H1 (cell line): Measurements from ENCODE around the gene KLHL14. TPM values are rescaled to one million over a fixed set of nuclear protein-coding genes. Genes with fewer than 3 reads are reported as not detected.

Experiments used
- CTCF ChIA-PET: fragments of 300-600 bp; sonication (Branson Sonifier 250); formaldehyde crosslinking; loops from one replicate; lab custom pipeline; 2021; ENCODE audit not compliant: partially characterized antibody; lab: Charles Lee
- POLR2A ChIA-PET: fragments of 300-600 bp; sonication (Branson Sonifier 250); formaldehyde crosslinking; loops from one replicate; lab custom pipeline; 2021; ENCODE audit warnings: inconsistent platforms; ENCODE audit not compliant: partially characterized antibody; lab: Charles Lee
- DNase-seq, 2 experiments: peaks; one replicate each; pipeline versions ENCODE4 v3.0.0 to v3.0.0-alpha.2; 2010 to 2022; ENCODE audit warnings: low spot score in 2 of 2, low read depth in 1 of 2, mixed read lengths in 1 of 2
- FAIRE-seq: peaks from 2 replicates; lab custom pipeline; 2011; peaks lifted over from hg19 to GRCh38; lab: Jason Lieb, UNC
- H2AFZ ChIP-seq: 2 replicates; pipeline ENCODE4 v1.8.1; 2012; ENCODE audit warnings: low read length, inconsistent platforms
- H2AK5ac ChIP-seq: 2 replicates; pipeline ENCODE4 v1.6.1; 2013; ENCODE audit warnings: low read depth, low read length
- H2BK120ac ChIP-seq: replicated peaks from 2 replicates; pipeline ENCODE3; 2013; ENCODE audit warnings: low read depth, low read length, inconsistent platforms
- H2BK12ac ChIP-seq: 2 replicates; pipeline ENCODE4 v1.6.1; 2013; ENCODE audit warnings: low read depth, low read length
- H2BK15ac ChIP-seq: 2 replicates; pipeline ENCODE4 v1.6.1; 2013; ENCODE audit warnings: low read length
- H2BK20ac ChIP-seq: 2 replicates; pipeline ENCODE4 v1.6.1; 2013; ENCODE audit warnings: low read length
- H2BK5ac ChIP-seq: 2 replicates; pipeline ENCODE4 v1.6.1; 2013; ENCODE audit warnings: low read depth, low read length
- H3K14ac ChIP-seq: 2 replicates; pipeline ENCODE4 v1.6.1; 2013; ENCODE audit warnings: inconsistent platforms; ENCODE audit not compliant: insufficient read length
- H3K18ac ChIP-seq: 2 replicates; pipeline ENCODE4 v1.6.1; 2013; ENCODE audit warnings: low read length; ENCODE audit errors: extremely low read depth
- H3K23ac ChIP-seq: 2 replicates; pipeline ENCODE4 v1.6.1; 2013; ENCODE audit warnings: inconsistent platforms; ENCODE audit not compliant: insufficient read length
- H3K23me2 ChIP-seq: 2 replicates; pipeline ENCODE4 v1.6.1; 2013; ENCODE audit warnings: low read depth, low read length
- H3K27ac ChIP-seq: 2 replicates; pipeline ENCODE4 v1.6.1; 2011; ENCODE audit warnings: low read depth, low read length, inconsistent platforms
- H3K27me3 ChIP-seq, 4 experiments: replicated peaks in 1 of 4; 1 replicate in 1 of 4; 2 replicates in 3 of 4; pipeline versions ENCODE4 v1.6.1 to v1.8.1; 2011 to 2013; ENCODE audit warnings: low read length in 3 of 4, mild to moderate bottlenecking in 3 of 4, inconsistent platforms in 2 of 4, mixed read lengths in 2 of 4, moderate library complexity in 1 of 4; ENCODE audit not compliant: control insufficient read depth in 3 of 4, insufficient read depth in 3 of 4; ENCODE audit errors: extremely low read depth in 1 of 4
- H3K36me3 ChIP-seq, 4 experiments: 2 replicates each; pipeline versions ENCODE4 v1.6.1 to v1.8.1; 2011 to 2013; ENCODE audit warnings: mild to moderate bottlenecking in 4 of 4, low read length in 3 of 4, moderate library complexity in 2 of 4, control low read depth in 1 of 4, inconsistent platforms in 1 of 4; ENCODE audit not compliant: insufficient read depth in 4 of 4, control insufficient read depth in 2 of 4
- H3K4ac ChIP-seq: replicated peaks from 2 replicates; pipeline ENCODE3; 2013; ENCODE audit warnings: low read length, low read depth, mixed read lengths, inconsistent platforms; ENCODE audit not compliant: insufficient read length
- H3K4me1 ChIP-seq, 4 experiments: replicated peaks in 1 of 4; 1 replicate in 1 of 4; 2 replicates in 3 of 4; pipeline versions ENCODE4 v1.6.1 to v1.8.1; 2011 to 2013; ENCODE audit warnings: low read length in 3 of 4, inconsistent platforms in 2 of 4, mixed read lengths in 1 of 4; ENCODE audit not compliant: insufficient read depth in 4 of 4, control insufficient read depth in 3 of 4
- H3K4me2 ChIP-seq, 2 experiments: 2 replicates each; pipeline versions ENCODE4 v1.6.1 to v1.8.1; 2011 to 2013; ENCODE audit warnings: low read depth in 2 of 2, low read length in 2 of 2, control low read depth in 1 of 2, inconsistent platforms in 1 of 2, mild to moderate bottlenecking in 1 of 2; ENCODE audit not compliant: insufficient read depth in 1 of 2
- H3K4me3 ChIP-seq, 4 experiments: fragments of 200-600, 300-600 bp in 1 of 4; sonication (generic), shearing (Covaris generic), sonication (Bioruptor Twin) in 1 of 4; 2 replicates each; pipeline versions ENCODE4 v1.5.1 to v1.8.1; 2011 to 2016; ENCODE audit warnings: low read length in 4 of 4, low read depth in 3 of 4, control low read depth in 2 of 4, inconsistent platforms in 2 of 4, mild to moderate bottlenecking in 2 of 4, mixed read lengths in 1 of 4, moderate library complexity in 1 of 4; ENCODE audit not compliant: insufficient read depth in 2 of 4; ENCODE audit errors: extremely low read depth in 1 of 4
- H3K56ac ChIP-seq: replicated peaks from 2 replicates; pipeline ENCODE3; 2013; ENCODE audit warnings: low read depth, mild to moderate bottlenecking, mixed read lengths, low read length, inconsistent platforms; ENCODE audit not compliant: insufficient read length
- H3K79me1 ChIP-seq: 2 replicates; pipeline ENCODE4 v1.6.1; 2013; ENCODE audit warnings: low read depth, low read length, control low read depth
- H3K79me2 ChIP-seq, 2 experiments: 2 replicates each; pipeline versions ENCODE4 v1.6.1 to v1.8.1; 2012 to 2013; ENCODE audit warnings: low read length in 2 of 2, mild to moderate bottlenecking in 2 of 2, inconsistent platforms in 1 of 2; ENCODE audit not compliant: insufficient read depth in 2 of 2, control insufficient read depth in 1 of 2
- H3K9ac ChIP-seq, 4 experiments: replicated peaks in 1 of 4; 1 replicate in 1 of 4; 2 replicates in 3 of 4; pipeline versions ENCODE4 v1.6.1 to v1.8.1; 2011 to 2013; ENCODE audit warnings: low read depth in 3 of 4, low read length in 3 of 4, control low read depth in 2 of 4, mild to moderate bottlenecking in 2 of 4, moderate library complexity in 2 of 4, inconsistent platforms in 1 of 4; ENCODE audit errors: extremely low read depth in 1 of 4
- H3K9me3 ChIP-seq, 2 experiments: 2 replicates each; pipeline versions ENCODE4 v1.6.1 to v1.8.1; 2012 to 2013; ENCODE audit warnings: mild to moderate bottlenecking in 2 of 2, moderate library complexity in 2 of 2, control low read depth in 1 of 2, inconsistent platforms in 1 of 2, low read depth in 1 of 2, low read length in 1 of 2, mixed read lengths in 1 of 2; ENCODE audit not compliant: insufficient read depth in 2 of 2
- H4K20me1 ChIP-seq, 2 experiments: replicated peaks in 1 of 2; 2 replicates each; pipeline versions ENCODE3 to v1.8.1; 2011 to 2013; ENCODE audit warnings: inconsistent platforms in 2 of 2, low read length in 2 of 2, mild to moderate bottlenecking in 1 of 2; ENCODE audit not compliant: insufficient read depth in 2 of 2, control insufficient read depth in 1 of 2
- H4K5ac ChIP-seq: 2 replicates; pipeline ENCODE4 v1.6.1; 2013; ENCODE audit warnings: low read length, low read depth, mixed read lengths, inconsistent platforms; ENCODE audit not compliant: insufficient read length
- H4K8ac ChIP-seq: 2 replicates; pipeline ENCODE4 v1.8.0; 2013; ENCODE audit warnings: mild to moderate bottlenecking, moderate library complexity, low read length, inconsistent platforms; ENCODE audit not compliant: insufficient read depth; ENCODE audit errors: extremely low read depth
- H4K91ac ChIP-seq: replicated peaks from 2 replicates; pipeline ENCODE3; 2013; ENCODE audit warnings: low read length, mixed read lengths, inconsistent platforms; ENCODE audit not compliant: insufficient read length
- EGR1 ChIP-seq: IDR thresholded peaks from 2 replicates; pipeline ENCODE4 v1.6.1; 2011; ENCODE audit warnings: low read depth, low read length, borderline replicate concordance
- EZH2 ChIP-seq: fragments of 200-600 bp; sonication (generic); IDR thresholded peaks from 2 replicates; pipeline ENCODE4 v1.7.1; 2012; ENCODE audit warnings: low read depth, mild to moderate bottlenecking, moderate library complexity, low read length, inconsistent platforms; ENCODE audit not compliant: severe bottlenecking
- RNF2 ChIP-seq: fragments of 200-900, 300-1000 bp; sonication (generic); IDR thresholded peaks from 2 replicates; pipeline ENCODE4 v1.7.1; 2016; ENCODE audit warnings: borderline replicate concordance, low read depth, mild to moderate bottlenecking, antibody characterized with exemption, low read length; ENCODE audit not compliant: poor library complexity, severe bottlenecking; ENCODE audit errors: missing control alignments
- polyA plus RNA-seq, 7 experiments: library from polyadenylated mRNA; depleted of rRNA in 3 of 7; stranded (reverse) in 5 of 7; unstranded in 2 of 7; fragments of >200 nt in 5 of 7; fragments of 200-250 nt in 2 of 7; gene quantifications; 1 replicate in 5 of 7; 2 replicates in 1 of 7; 4 replicates in 1 of 7; pipeline versions ENCODE4 v1.2.1 to v1.2.3, GENCODE V29; 2011 to 2013; ENCODE audit warnings: missing spikeins in 2 of 7, mixed read lengths in 2 of 7
- total RNA-seq: library from RNA; stranded (reverse); fragmentation: NEBNext Ultra II Directional; extraction: Animal tissue kit (Norgen Biotek cat#: 25700); gene quantifications from 2 replicates; pipeline ENCODE4 v1.2.1, GENCODE V29; 2021

KLHL14 gene
- total and polyA plus RNA-seq, 2 of the 8 experiments (the other 6 are each of a cell fraction or from before 2014, with no cell fraction given), result 1.1 to 1.2 TPM

- ChIA-PET CTCF (no interaction called here), POLR2A (interaction anchor here (1.1 kb wide), 1 partner anchor 18 kb away, joined by 3 read pairs; no protein-coding TSS in a partner anchor)
- H3K79me1 ChIP-seq, result no peaks in the 10 kb centered on the region
- H4K5ac ChIP-seq, result no peak overlapping the region
- H3K27me3 ChIP-seq, result peaks cover 10 to 49% (median 38%) of the 10 kb centered on the region in 4 experiments
- H3K56ac ChIP-seq, result no peak overlapping the region
- no peaks in the 10 kb centered on the region for H3K36me3 ChIP-seq
- H4K91ac ChIP-seq, result no peak overlapping the region
- no peak overlapping the region for H2BK15ac ChIP-seq
- H3K14ac ChIP-seq, result no peak overlapping the region
- H3K18ac ChIP-seq, result no peak overlapping the region
- no peak overlapping the region for H2BK12ac ChIP-seq
- peaks cover 20% of the 10 kb centered on the region for H3K23me2 ChIP-seq
- no peak overlapping the region for H2BK5ac ChIP-seq
- no peak overlapping the region for H3K9ac ChIP-seq
- TF ChIP-seq EZH2 (peak; percentile 17), EGR1 (no peak), RNF2 (peak; percentile 2)
- H3K4me2 ChIP-seq, result peak overlapping the region; percentile 84 to 100
- H2BK120ac ChIP-seq, result no peak overlapping the region
- peak overlapping the region in 2 of 4 experiments; percentile 44 to 90; a peak in 3 of 8 replicates for H3K4me3 ChIP-seq
- no peak overlapping the region for H2AK5ac ChIP-seq
- no peak for FAIRE-seq
- H3K4me1 ChIP-seq, result peaks cover 7 to 23% (median 15%) of the 10 kb centered on the region in 4 experiments
- no peak overlapping the region for H2AFZ ChIP-seq
- no peak overlapping the region for H3K27ac ChIP-seq
- no peak overlapping the region for H4K8ac ChIP-seq
- no peak for DNase-seq
- H4K20me1 ChIP-seq, result peaks cover 0 to 2% of the 10 kb centered on the region in 2 experiments
- H3K9me3 ChIP-seq, result no peaks in the 10 kb centered on the region
- H3K4ac ChIP-seq, result no peak overlapping the region
- H3K79me2 ChIP-seq, result no peaks in the 10 kb centered on the region
- H3K23ac ChIP-seq, result no peak overlapping the region
- no peak overlapping the region for H2BK20ac ChIP-seq
Observed at GRCh38 chr18:32773382-32773712, 524 bp upstream of the KLHL14 start.
